Suprapubic skin (tissue), 4 donors: ENCODE data around the gene ZNF665.

ENCODE experiments used
- CTCF ChIP-seq, 2 donors: fragments of 200-600 bp in 1 of 2; fragments of 450-650 bp in 1 of 2; sonication (generic) in 1 of 2; IDR thresholded peaks; one replicate each; pipeline ENCODE4 v1.5.1; 2016 to 2019; ENCODE audit warnings: antibody characterized with exemption in 2 of 2, mild to moderate bottlenecking in 1 of 2, moderate library complexity in 1 of 2
- POLR2A ChIP-seq, 2 donors: fragments of 450-650 bp; IDR thresholded peaks; one replicate each; pipeline ENCODE4 v1.6.1; 2017; ENCODE audit warnings: antibody characterized with exemption in 2 of 2, mild to moderate bottlenecking in 2 of 2, moderate library complexity in 2 of 2
- POLR2AphosphoS5 ChIP-seq, 3 donors: sonication (generic); formaldehyde crosslinking; IDR thresholded peaks; one replicate each; pipeline ENCODE4 v1.6.1; 2017; ENCODE audit warnings: antibody characterized with exemption in 3 of 3

- TF ChIP-seq POLR2AphosphoS5 (IDR thresholded peaks at IDR 0.05): no peak
- peak in 1 of 2 donors; percentile 53 for TF ChIP-seq POLR2A (IDR thresholded peaks at IDR 0.05)
- TF ChIP-seq CTCF (IDR thresholded peaks at IDR 0.05): no peak
Measured at GRCh38 chr19:53192771-53193534, at the start of gene ZNF665.
